ES-I3 (cell line): ENCODE results near the gene STX7.

Experiments used
- H3K36me3 ChIP-seq: 2 replicates; pipeline ENCODE4 v1.6.1; 2013; ENCODE audit warnings: mild to moderate bottlenecking, low read length, control low read depth, moderate library complexity; ENCODE audit not compliant: insufficient read depth
- H3K4me1 ChIP-seq: 2 replicates; pipeline ENCODE4 v1.6.1; 2013; ENCODE audit warnings: mild to moderate bottlenecking, control low read depth, low read length; ENCODE audit not compliant: insufficient read depth
- H3K9ac ChIP-seq: 2 replicates; pipeline ENCODE4 v1.6.1; 2013; ENCODE audit warnings: low read depth, mild to moderate bottlenecking, low read length, moderate library complexity
- H3K9me3 ChIP-seq: 2 replicates; pipeline ENCODE4 v1.6.1; 2013; ENCODE audit warnings: mild to moderate bottlenecking, low read length, moderate library complexity; ENCODE audit not compliant: control insufficient read depth, insufficient read depth

STX7 gene

GRCh38 chr6:132494954-132495353 lies 18.0 kb downstream of the STX7 start:
- Histone ChIP-seq H3K9ac (no peak overlapping the region), H3K4me1 (peaks cover 6% of the 10 kb centered on the region; the same call in 1 of the 2 replicates), H3K9me3 (no peaks in the 10 kb centered on the region), H3K36me3 (no peaks in the 10 kb centered on the region)

- peaks cover 11% of the 10 kb centered on the region; the same call in 1 of the 2 replicates for H3K4me1 ChIP-seq
- no peaks in the 10 kb centered on the region for H3K9me3 ChIP-seq
- no peaks in the 10 kb centered on the region for H3K36me3 ChIP-seq
- no peak overlapping the region for H3K9ac ChIP-seq
These were observed 21.0 kb downstream of the STX7 start for GRCh38 chr6:132491881-132492280.

- no peaks in the 10 kb centered on the region for H3K36me3 ChIP-seq
- H3K9ac ChIP-seq = no peak overlapping the region
- no peaks in the 10 kb centered on the region for H3K9me3 ChIP-seq
- peaks cover 11% of the 10 kb centered on the region; the same call in 1 of the 2 replicates for H3K4me1 ChIP-seq
These were observed 21.6 kb downstream of the STX7 start for GRCh38 chr6:132491303-132491702.

- Histone ChIP-seq H3K9me3 (no peaks in the 10 kb centered on the region), H3K36me3 (no peaks in the 10 kb centered on the region), H3K4me1 (peaks cover 11% of the 10 kb centered on the region; the same call in 1 of the 2 replicates), H3K9ac (no peak overlapping the region)
These were observed 22.3 kb downstream of the STX7 start for GRCh38 chr6:132490478-132491204.

GRCh38 chr6:132490024-132490423 lies 22.9 kb downstream of the STX7 start:
- Histone ChIP-seq H3K4me1 (peaks cover 11% of the 10 kb centered on the region; the same call in 1 of the 2 replicates), H3K9ac (no peak overlapping the region), H3K36me3 (no peaks in the 10 kb centered on the region), H3K9me3 (no peaks in the 10 kb centered on the region)

GRCh38 chr6:132489376-132489775 lies 23.5 kb downstream of the STX7 start:
- Histone ChIP-seq H3K9ac (no peak overlapping the region), H3K9me3 (no peaks in the 10 kb centered on the region), H3K4me1 (peaks cover 11% of the 10 kb centered on the region; the same call in 1 of the 2 replicates), H3K36me3 (no peaks in the 10 kb centered on the region)

- Histone ChIP-seq H3K4me1 (peaks cover 11% of the 10 kb centered on the region; the same call in 1 of the 2 replicates), H3K9ac (no peak overlapping the region), H3K9me3 (no peaks in the 10 kb centered on the region), H3K36me3 (no peaks in the 10 kb centered on the region)
These were observed 25.2 kb downstream of the STX7 start for GRCh38 chr6:132487762-132488161.

- no peaks in the 10 kb centered on the region for H3K36me3 ChIP-seq
- H3K9ac ChIP-seq = no peak overlapping the region
- H3K4me1 ChIP-seq = peaks cover 2% of the 10 kb centered on the region; the same call in 1 of the 2 replicates
- no peaks in the 10 kb centered on the region for H3K9me3 ChIP-seq
These were observed 28.3 kb downstream of the STX7 start for GRCh38 chr6:132484680-132485018.

- no peak overlapping the region for H3K9ac ChIP-seq
- H3K9me3 ChIP-seq = no peaks in the 10 kb centered on the region
- no peaks in the 10 kb centered on the region for H3K4me1 ChIP-seq
- H3K36me3 ChIP-seq = no peaks in the 10 kb centered on the region
These were observed 28.9 kb downstream of the STX7 start for GRCh38 chr6:132483779-132484679.

- Histone ChIP-seq H3K4me1 (no peaks in the 10 kb centered on the region), H3K9ac (no peak overlapping the region), H3K9me3 (no peaks in the 10 kb centered on the region), H3K36me3 (no peaks in the 10 kb centered on the region)
These were observed 30.3 kb downstream of the STX7 start for GRCh38 chr6:132482581-132482980.

GRCh38 chr6:132481189-132481588 lies 31.7 kb downstream of the STX7 start:
- no peaks in the 10 kb centered on the region for H3K9me3 ChIP-seq
- H3K36me3 ChIP-seq = no peaks in the 10 kb centered on the region
- no peak overlapping the region for H3K9ac ChIP-seq
- no peaks in the 10 kb centered on the region for H3K4me1 ChIP-seq

- H3K9ac ChIP-seq = no peak overlapping the region
- no peaks in the 10 kb centered on the region for H3K4me1 ChIP-seq
- H3K9me3 ChIP-seq = no peaks in the 10 kb centered on the region
- no peaks in the 10 kb centered on the region for H3K36me3 ChIP-seq
These were observed 33.8 kb downstream of the STX7 start for GRCh38 chr6:132479131-132479530.

- no peaks in the 10 kb centered on the region for H3K36me3 ChIP-seq
These were observed 34.2 kb downstream of the STX7 start for GRCh38 chr6:132478674-132479073.

GRCh38 chr6:132478266-132478665 lies 34.6 kb downstream of the STX7 start:
- Histone ChIP-seq H3K9ac (no peak overlapping the region), H3K4me1 (no peaks in the 10 kb centered on the region), H3K9me3 (no peaks in the 10 kb centered on the region), H3K36me3 (no peaks in the 10 kb centered on the region)

More at GRCh38 chr6:132478674-132479073, 34.2 kb downstream of the STX7 start:
- Histone ChIP-seq H3K9ac (no peak overlapping the region), H3K9me3 (no peaks in the 10 kb centered on the region), H3K4me1 (no peaks in the 10 kb centered on the region)

- H3K36me3 ChIP-seq = no peaks in the 10 kb centered on the region
These were observed 36.2 kb downstream of the STX7 start for GRCh38 chr6:132476688-132477087.

More at GRCh38 chr6:132476688-132477087, 36.2 kb downstream of the STX7 start:
- no peaks in the 10 kb centered on the region for H3K9me3 ChIP-seq
- H3K9ac ChIP-seq = no peak overlapping the region
- no peaks in the 10 kb centered on the region for H3K4me1 ChIP-seq
